GM21786 (cell line): ENCODE measurements around the gene NOP58.
"Not testable (repeated sequence)": the region's sequence is repeated elsewhere in the genome, so short reads cannot be mapped to it uniquely, and the experiment has no call there.

ENCODE experiments used
- ATAC-seq: cut with Tn5 transposase; IDR thresholded peaks from one replicate; pipeline ENCODE4 v1.9.1; 2021; ENCODE audit not compliant: unreplicated experiment

NOP58 gene

GRCh38 chr2:202265467-202266277, at the start of gene NOP58:
NOP58 (plus strand) TSS chr2:202265763; CDS start chr2:202265942, 179 bp downstream.
- ATAC-seq: peak; percentile 86

- ATAC-seq: no peak
Measured at GRCh38 chr2:202221873-202222272, 43.7 kb upstream of the NOP58 start.

- peak; percentile 39 for ATAC-seq
Measured at GRCh38 chr2:202237787-202238233, 27.8 kb upstream of the NOP58 start.

- ATAC-seq: peak; percentile 97
Measured at GRCh38 chr2:202238234-202239197, 27.0 kb upstream of the NOP58 start, which contains the start of gene SUMO1. SUMO1 (minus strand) TSS chr2:202238597; CDS start chr2:202238451, 146 bp downstream.

- ATAC-seq: not testable (repeated sequence)
Measured at GRCh38 chr2:202247710-202248109, 17.9 kb upstream of the NOP58 start.

GRCh38 chr2:202249521-202250253, 15.9 kb upstream of the NOP58 start:
- ATAC-seq: no peak

GRCh38 chr2:202251494-202251893, 14.1 kb upstream of the NOP58 start:
- ATAC-seq: no peak

- ATAC-seq: no peak
Measured at GRCh38 chr2:202261531-202261930, 4.0 kb upstream of the NOP58 start.

- no peak for ATAC-seq
Measured at GRCh38 chr2:202267495-202267894, 1.9 kb downstream of the NOP58 start.

- no peak for ATAC-seq
Measured at GRCh38 chr2:202269585-202269984, 4.0 kb downstream of the NOP58 start.

GRCh38 chr2:202270487-202270886, 4.9 kb downstream of the NOP58 start:
- no peak for ATAC-seq

GRCh38 chr2:202276078-202276720, 10.6 kb downstream of the NOP58 start:
- ATAC-seq: not testable (repeated sequence)

- ATAC-seq: peak; percentile 64
Measured at GRCh38 chr2:202278036-202278760, 12.6 kb downstream of the NOP58 start.

GRCh38 chr2:202278944-202279343, 13.4 kb downstream of the NOP58 start:
- no peak for ATAC-seq

GRCh38 chr2:202286595-202286994, 21.0 kb downstream of the NOP58 start:
- no peak for ATAC-seq

GRCh38 chr2:202289394-202290204, 24.0 kb downstream of the NOP58 start:
- no peak for ATAC-seq

- ATAC-seq: no peak
Measured at GRCh38 chr2:202290316-202290715, 24.8 kb downstream of the NOP58 start.

GRCh38 chr2:202290970-202291369, 25.4 kb downstream of the NOP58 start:
- ATAC-seq: no peak

- ATAC-seq: peak; percentile 95
Measured at GRCh38 chr2:202299712-202300111, 34.1 kb downstream of the NOP58 start.
